Measurements from ENCODE around the gene ICAM3.

DNA sequence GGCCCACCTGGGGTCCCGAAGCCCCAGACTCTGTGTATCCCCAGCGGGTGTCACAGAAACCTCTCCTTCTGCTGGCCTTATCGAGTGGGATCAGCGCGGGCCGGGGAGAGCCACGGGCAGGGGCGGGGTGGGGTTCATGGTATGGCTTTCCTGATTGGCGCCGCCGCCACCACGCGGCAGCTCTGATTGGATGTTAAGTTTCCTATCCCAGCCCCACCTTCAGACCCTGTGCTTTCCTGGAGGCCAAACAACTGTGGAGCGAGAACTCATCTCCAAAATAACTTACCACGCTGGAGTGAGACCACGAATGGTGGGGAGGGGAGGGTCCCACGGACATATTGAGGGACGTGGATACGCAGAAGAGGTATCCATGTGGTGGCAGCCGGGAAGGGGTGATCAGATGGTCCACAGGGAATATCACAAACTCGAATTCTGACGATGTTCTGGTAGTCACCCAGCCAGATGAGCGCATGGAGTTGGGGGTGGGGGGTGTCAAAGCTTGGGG is 50.7 kb downstream of the ICAM3 start:
- TF ChIP-seq, protein P1, sequence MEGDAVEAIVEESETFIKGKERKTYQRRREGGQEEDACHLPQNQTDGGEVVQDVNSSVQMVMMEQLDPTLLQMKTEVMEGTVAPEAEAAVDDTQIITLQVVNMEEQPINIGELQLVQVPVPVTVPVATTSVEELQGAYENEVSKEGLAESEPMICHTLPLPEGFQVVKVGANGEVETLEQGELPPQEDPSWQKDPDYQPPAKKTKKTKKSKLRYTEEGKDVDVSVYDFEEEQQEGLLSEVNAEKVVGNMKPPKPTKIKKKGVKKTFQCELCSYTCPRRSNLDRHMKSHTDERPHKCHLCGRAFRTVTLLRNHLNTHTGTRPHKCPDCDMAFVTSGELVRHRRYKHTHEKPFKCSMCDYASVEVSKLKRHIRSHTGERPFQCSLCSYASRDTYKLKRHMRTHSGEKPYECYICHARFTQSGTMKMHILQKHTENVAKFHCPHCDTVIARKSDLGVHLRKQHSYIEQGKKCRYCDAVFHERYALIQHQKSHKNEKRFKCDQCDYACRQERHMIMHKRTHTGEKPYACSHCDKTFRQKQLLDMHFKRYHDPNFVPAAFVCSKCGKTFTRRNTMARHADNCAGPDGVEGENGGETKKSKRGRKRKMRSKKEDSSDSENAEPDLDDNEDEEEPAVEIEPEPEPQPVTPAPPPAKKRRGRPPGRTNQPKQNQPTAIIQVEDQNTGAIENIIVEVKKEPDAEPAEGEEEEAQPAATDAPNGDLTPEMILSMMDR (IDR thresholded peaks at IDR 0.05), result no peak
- TF ChIP-seq POLR2A (IDR thresholded peaks at IDR 0.05), result no peak

Measured in Peyer's patch (tissue), 4 donors.